Esophagus (tissue), 2 donors: ENCODE data around the gene SPECC1. TPM values are rescaled to one million over a fixed set of nuclear protein-coding genes. Genes with fewer than 3 reads are reported as not detected.
A peak's percentile ranks its signal among the peaks of the same experiment; 100 is the strongest.

Source experiments
- H3K27ac ChIP-seq, 2 donors: one replicate each; pipeline ENCODE4 v1.5.1; 2013; ENCODE audit warnings: low read depth in 2 of 2, mild to moderate bottlenecking in 2 of 2, inconsistent platforms in 1 of 2, low read length in 1 of 2, moderate library complexity in 1 of 2
- H3K27me3 ChIP-seq, 2 donors: one replicate each; pipeline ENCODE4 v1.6.1; 2013; ENCODE audit warnings: low read length in 2 of 2, control low read depth in 1 of 2, mild to moderate bottlenecking in 1 of 2; ENCODE audit not compliant: insufficient read depth in 2 of 2, control insufficient read depth in 1 of 2
- H3K36me3 ChIP-seq, 2 donors: one replicate each; pipeline ENCODE4 v1.6.1; 2013; ENCODE audit warnings: low read length in 1 of 2; ENCODE audit not compliant: control insufficient read depth in 2 of 2, insufficient read depth in 2 of 2
- H3K4me1 ChIP-seq, 2 donors: one replicate each; pipeline ENCODE4 v1.6.1; 2013; ENCODE audit warnings: low read length in 1 of 2; ENCODE audit not compliant: control insufficient read depth in 2 of 2, insufficient read depth in 2 of 2
- H3K4me3 ChIP-seq, 2 donors: one replicate each; pipeline ENCODE4 v1.5.1; 2013; ENCODE audit warnings: low read length in 2 of 2, mild to moderate bottlenecking in 2 of 2, low read depth in 1 of 2, moderate library complexity in 1 of 2
- H3K9me3 ChIP-seq, 2 donors: one replicate each; pipeline ENCODE4 v1.6.1; 2013; ENCODE audit warnings: mild to moderate bottlenecking in 2 of 2, low read depth in 1 of 2, low read length in 1 of 2, moderate library complexity in 1 of 2; ENCODE audit not compliant: control insufficient read depth in 2 of 2, insufficient read depth in 1 of 2
- WGBS, 2 donors: extraction: QIAGEN DNeasy Blood & Tissue Kit; methylation state at CpG; one replicate each; pipeline ENCODE4 v1.1.7; 2013; 5-methylcytosine and 5-hydroxymethylcytosine counted together
- polyA plus RNA-seq, 2 donors: library from polyadenylated mRNA; stranded (reverse); fragments of 200-250 nt; gene quantifications; one replicate each; pipeline ENCODE4 v1.2.3, GENCODE V29; 2013
- donor health status: healthy with polysubstance abuse.
- donor health status: Bipolar disorder and iron deficiency.

The SPECC1 gene
- polyA plus RNA-seq, 2 donors = 7.4 to 19.8 TPM

- Histone ChIP-seq H3K4me3 (no peak overlapping the region), H3K27ac (no peak overlapping the region), H3K9me3 (no peaks in the 10 kb centered on the region), H3K4me1 (peaks cover 5% of the 10 kb centered on the region in 2 donors), H3K27me3 (no peaks in the 10 kb centered on the region), H3K36me3 (no peaks in the 10 kb centered on the region)
- WGBS, 2 donors = 69 to 79% methylated on average over 15 of the region's 15 CpGs
Measured at GRCh38 chr17:20089756-20090547, 80.8 kb downstream of the SPECC1 start.

GRCh38 chr17:20091174-20092029 is 82.2 kb downstream of the SPECC1 start:
- no peaks in the 10 kb centered on the region for H3K36me3 ChIP-seq
- no peaks in the 10 kb centered on the region for H3K27me3 ChIP-seq
- H3K4me3 ChIP-seq = no peak overlapping the region
- H3K9me3 ChIP-seq = no peaks in the 10 kb centered on the region
- H3K27ac ChIP-seq = peak overlapping the region in 1 of 2 donors; percentile 58
- H3K4me1 ChIP-seq = peaks cover 4% of the 10 kb centered on the region in 2 donors
- 66 to 72% methylated on average over 19 of the region's 19 CpGs for WGBS, 2 donors

- no peaks in the 10 kb centered on the region for H3K27me3 ChIP-seq
- H3K4me3 ChIP-seq = no peak overlapping the region
- no peaks in the 10 kb centered on the region for H3K36me3 ChIP-seq
- H3K27ac ChIP-seq = peak overlapping the region in 1 of 2 donors; percentile 43
- WGBS, 2 donors = 39 to 63% methylated on average over 6 of the region's 6 CpGs
- H3K4me1 ChIP-seq = peaks cover 0 to 4% of the 10 kb centered on the region in 2 donors
- no peaks in the 10 kb centered on the region for H3K9me3 ChIP-seq
Measured at GRCh38 chr17:20092261-20092867, 83.2 kb downstream of the SPECC1 start.

DNA sequence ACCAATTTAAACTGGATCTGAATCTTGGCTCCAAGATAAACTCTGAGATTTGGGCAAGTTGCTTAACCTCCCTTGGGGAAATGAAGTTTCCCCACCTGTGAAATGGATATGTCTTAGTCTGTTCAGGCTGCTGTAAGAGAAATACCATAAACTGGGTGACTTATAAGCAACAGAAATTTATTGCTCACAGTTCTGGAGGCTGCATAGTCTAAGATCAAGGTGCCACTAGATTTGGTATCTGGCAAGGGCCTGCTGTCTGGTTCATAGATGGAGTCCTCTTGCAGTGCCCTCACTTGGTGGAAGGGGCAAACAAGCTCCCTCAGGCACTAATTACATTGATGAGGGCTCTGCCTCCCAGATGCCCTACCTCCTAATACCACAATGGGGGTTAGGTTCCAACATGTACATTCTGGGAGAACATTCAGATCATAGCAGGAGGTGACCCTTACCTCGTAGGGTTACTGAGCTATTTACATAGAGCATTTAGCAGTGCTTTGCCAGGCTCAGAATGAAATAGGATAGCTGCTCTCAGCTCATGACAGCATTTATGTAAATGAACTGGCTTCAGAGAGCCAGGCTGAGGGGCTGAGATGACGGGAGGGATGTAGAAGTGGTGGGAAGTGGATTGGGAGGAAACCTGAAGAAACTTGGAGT is 83.9 kb downstream of the SPECC1 start:
- Histone ChIP-seq H3K9me3 (no peaks in the 10 kb centered on the region), H3K36me3 (no peaks in the 10 kb centered on the region), H3K4me3 (no peak overlapping the region), H3K27ac (peak overlapping the region in 1 of 2 donors; percentile 35), H3K4me1 (peaks cover 0 to 2% of the 10 kb centered on the region in 2 donors), H3K27me3 (no peaks in the 10 kb centered on the region)
- WGBS, 2 donors = 60 to 70% methylated on average over 2 of the region's 2 CpGs

- Histone ChIP-seq H3K36me3 (no peaks in the 10 kb centered on the region), H3K27me3 (no peaks in the 10 kb centered on the region), H3K9me3 (no peaks in the 10 kb centered on the region), H3K4me1 (peaks cover 0 to 2% of the 10 kb centered on the region in 2 donors), H3K4me3 (no peak overlapping the region), H3K27ac (no peak overlapping the region)
- 29 to 38% methylated on average over 1 of the region's 1 CpG for WGBS, 2 donors
Measured at GRCh38 chr17:20094777-20095176, 85.6 kb downstream of the SPECC1 start.

DNA sequence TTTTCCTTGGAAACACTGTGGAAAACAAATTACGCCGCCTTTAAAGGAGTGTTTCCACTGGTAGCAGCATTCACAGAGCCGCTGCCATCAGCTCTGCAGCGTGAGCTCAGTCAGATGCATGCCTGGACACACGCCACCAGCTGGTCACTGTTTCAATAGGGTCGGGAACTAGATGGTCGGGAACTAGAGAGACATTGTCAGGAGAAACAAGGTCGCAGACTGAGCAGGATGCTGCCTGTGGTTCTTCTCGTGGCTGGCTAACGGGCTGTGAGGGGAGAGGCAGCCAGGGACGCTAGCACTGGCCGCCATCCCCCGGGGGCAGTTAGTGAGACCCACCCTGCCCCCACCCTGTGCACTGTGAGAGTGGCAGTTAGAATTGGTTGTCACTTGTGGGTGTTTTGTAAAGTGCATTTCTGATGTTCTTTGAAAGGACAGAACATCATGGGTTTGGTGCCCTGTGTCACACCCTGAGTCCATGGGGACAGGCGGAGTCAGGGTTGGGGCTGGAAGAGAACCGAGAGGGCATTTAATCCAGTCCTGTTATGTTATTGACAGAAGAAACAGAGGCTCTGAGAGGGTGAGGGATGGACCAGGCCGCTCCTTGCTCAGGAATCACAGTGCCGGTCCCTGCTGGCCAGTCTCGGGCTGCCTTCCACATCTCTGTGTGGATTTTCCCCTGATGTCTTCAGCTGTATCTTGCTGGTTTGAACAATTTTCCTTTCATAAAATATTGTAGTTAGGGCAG is 86.3 kb downstream of the SPECC1 start:
- Histone ChIP-seq H3K4me1 (peaks cover 0 to 2% of the 10 kb centered on the region in 2 donors), H3K9me3 (no peaks in the 10 kb centered on the region), H3K4me3 (no peak overlapping the region), H3K27me3 (no peaks in the 10 kb centered on the region), H3K27ac (peak overlapping the region; percentile 45 to 61), H3K36me3 (no peaks in the 10 kb centered on the region)
- 40 to 45% methylated on average over 18 of the region's 18 CpGs for WGBS, 2 donors

DNA sequence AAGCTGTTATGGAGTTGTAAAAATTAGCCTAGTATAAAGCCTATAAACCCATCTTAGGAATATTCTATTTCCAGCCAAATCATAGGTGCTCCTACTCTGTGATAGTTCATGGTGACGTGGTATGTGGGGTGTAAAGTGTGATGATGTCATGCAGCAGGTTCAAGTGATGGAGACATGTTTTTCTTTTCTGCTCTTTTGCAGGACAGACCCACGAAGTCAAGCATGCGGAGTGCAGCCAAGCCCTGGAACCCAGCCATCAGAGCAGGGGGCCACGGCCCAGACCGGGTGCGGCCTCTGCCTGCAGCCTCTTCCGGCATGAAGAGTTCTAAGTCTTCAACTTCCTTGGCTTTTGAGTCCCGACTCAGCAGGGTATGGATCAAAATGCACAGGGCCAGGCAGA is 87.3 kb downstream of the SPECC1 start:
- Histone ChIP-seq H3K4me3 (no peak overlapping the region), H3K27me3 (no peaks in the 10 kb centered on the region), H3K4me1 (peaks cover 0 to 2% of the 10 kb centered on the region in 2 donors), H3K9me3 (no peaks in the 10 kb centered on the region), H3K36me3 (no peaks in the 10 kb centered on the region), H3K27ac (no peak overlapping the region)
- WGBS, 2 donors = 65 to 71% methylated on average over 8 of the region's 8 CpGs

GRCh38 chr17:20097330-20097729 is 88.2 kb downstream of the SPECC1 start:
- H3K36me3 ChIP-seq = no peaks in the 10 kb centered on the region
- WGBS, 2 donors = 80 to 83% methylated on average over 6 of the region's 6 CpGs
- no peak overlapping the region for H3K4me3 ChIP-seq
- no peak overlapping the region for H3K27ac ChIP-seq
- H3K4me1 ChIP-seq = peaks cover 0 to 2% of the 10 kb centered on the region in 2 donors
- no peaks in the 10 kb centered on the region for H3K9me3 ChIP-seq
- no peaks in the 10 kb centered on the region for H3K27me3 ChIP-seq
